ENCODE data around the gene C14orf119.

DNA sequence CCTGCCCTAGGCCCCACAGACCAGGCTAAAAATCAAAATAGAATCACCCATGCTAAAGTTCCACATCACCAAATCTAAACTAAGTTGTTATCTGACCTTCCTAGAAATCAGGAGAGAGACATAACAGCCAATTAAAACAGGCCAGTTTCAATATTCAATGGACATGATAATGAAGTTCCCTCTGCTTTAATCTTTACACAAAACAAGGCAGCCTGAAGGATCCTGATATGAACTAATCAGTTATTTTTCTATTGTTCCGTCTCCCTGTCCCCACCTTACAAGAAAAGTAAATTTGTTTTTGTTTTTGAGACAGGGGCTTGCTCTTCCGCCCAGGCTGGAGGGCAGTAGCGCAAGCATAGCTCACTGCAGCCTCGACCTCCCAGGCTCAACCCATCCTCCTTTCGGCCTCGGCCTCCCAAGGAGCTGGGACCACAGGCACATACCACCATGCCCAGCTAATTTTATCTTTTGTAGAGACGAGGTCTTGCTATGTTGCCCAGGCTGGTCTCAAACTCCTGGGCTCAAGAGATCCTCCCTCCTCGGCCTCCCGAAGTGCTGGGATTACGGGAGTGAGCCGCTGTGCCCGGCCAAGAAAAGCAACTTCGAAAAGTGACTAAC is 29.1 kb downstream of the C14orf119 start:
- TF ChIP-seq POLR2AphosphoS5 (IDR thresholded peaks at IDR 0.05; ENCODE audit: low read depth, low read length): no peak
- TF ChIP-seq, protein P1, sequence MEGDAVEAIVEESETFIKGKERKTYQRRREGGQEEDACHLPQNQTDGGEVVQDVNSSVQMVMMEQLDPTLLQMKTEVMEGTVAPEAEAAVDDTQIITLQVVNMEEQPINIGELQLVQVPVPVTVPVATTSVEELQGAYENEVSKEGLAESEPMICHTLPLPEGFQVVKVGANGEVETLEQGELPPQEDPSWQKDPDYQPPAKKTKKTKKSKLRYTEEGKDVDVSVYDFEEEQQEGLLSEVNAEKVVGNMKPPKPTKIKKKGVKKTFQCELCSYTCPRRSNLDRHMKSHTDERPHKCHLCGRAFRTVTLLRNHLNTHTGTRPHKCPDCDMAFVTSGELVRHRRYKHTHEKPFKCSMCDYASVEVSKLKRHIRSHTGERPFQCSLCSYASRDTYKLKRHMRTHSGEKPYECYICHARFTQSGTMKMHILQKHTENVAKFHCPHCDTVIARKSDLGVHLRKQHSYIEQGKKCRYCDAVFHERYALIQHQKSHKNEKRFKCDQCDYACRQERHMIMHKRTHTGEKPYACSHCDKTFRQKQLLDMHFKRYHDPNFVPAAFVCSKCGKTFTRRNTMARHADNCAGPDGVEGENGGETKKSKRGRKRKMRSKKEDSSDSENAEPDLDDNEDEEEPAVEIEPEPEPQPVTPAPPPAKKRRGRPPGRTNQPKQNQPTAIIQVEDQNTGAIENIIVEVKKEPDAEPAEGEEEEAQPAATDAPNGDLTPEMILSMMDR (IDR thresholded peaks at IDR 0.05): no peak
- TF ChIP-seq, protein P2, sequence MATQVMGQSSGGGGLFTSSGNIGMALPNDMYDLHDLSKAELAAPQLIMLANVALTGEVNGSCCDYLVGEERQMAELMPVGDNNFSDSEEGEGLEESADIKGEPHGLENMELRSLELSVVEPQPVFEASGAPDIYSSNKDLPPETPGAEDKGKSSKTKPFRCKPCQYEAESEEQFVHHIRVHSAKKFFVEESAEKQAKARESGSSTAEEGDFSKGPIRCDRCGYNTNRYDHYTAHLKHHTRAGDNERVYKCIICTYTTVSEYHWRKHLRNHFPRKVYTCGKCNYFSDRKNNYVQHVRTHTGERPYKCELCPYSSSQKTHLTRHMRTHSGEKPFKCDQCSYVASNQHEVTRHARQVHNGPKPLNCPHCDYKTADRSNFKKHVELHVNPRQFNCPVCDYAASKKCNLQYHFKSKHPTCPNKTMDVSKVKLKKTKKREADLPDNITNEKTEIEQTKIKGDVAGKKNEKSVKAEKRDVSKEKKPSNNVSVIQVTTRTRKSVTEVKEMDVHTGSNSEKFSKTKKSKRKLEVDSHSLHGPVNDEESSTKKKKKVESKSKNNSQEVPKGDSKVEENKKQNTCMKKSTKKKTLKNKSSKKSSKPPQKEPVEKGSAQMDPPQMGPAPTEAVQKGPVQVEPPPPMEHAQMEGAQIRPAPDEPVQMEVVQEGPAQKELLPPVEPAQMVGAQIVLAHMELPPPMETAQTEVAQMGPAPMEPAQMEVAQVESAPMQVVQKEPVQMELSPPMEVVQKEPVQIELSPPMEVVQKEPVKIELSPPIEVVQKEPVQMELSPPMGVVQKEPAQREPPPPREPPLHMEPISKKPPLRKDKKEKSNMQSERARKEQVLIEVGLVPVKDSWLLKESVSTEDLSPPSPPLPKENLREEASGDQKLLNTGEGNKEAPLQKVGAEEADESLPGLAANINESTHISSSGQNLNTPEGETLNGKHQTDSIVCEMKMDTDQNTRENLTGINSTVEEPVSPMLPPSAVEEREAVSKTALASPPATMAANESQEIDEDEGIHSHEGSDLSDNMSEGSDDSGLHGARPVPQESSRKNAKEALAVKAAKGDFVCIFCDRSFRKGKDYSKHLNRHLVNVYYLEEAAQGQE (IDR thresholded peaks at IDR 0.05; ENCODE audit: insufficient read depth in 1 of 2, low read depth in 2 of 2, low read length in 1 of 2): no peak

Data from Panc1 (cell line).